HEK293 (cell line): Measurements from ENCODE around the gene PLD3.

Experiments
- CTCF ChIA-PET: fragments of 350-600 bp; formaldehyde crosslinking; extraction: SDS; loops from one replicate; lab custom pipeline; 2021; ENCODE audit warnings: antibody characterized with exemption; lab: Yijun Ruan, JAX
- POLR2A ChIA-PET: fragments of 300-600 bp; formaldehyde crosslinking; extraction: SDS; loops from one replicate; lab custom pipeline; 2020; ENCODE audit warnings: antibody characterized with exemption, inconsistent platforms; lab: Yijun Ruan, JAX
- H3K27ac ChIP-seq: fragments of 200-500 bp; sonication (Bioruptor generic); 2 replicates; pipeline ENCODE4 v1.5.1; 2014; ENCODE audit warnings: low read depth, low read length, control low read depth, inconsistent platforms; ENCODE audit errors: extremely low read depth
- H3K36me3 ChIP-seq, 2 experiments: fragments of 200-500 bp in 1 of 2; sonication (Bioruptor generic) in 1 of 2; 1 replicate in 1 of 2; 2 replicates in 1 of 2; pipeline ENCODE4 v1.5.1; 2014 to 2017; ENCODE audit warnings: inconsistent platforms in 2 of 2, low read length in 2 of 2; ENCODE audit not compliant: control insufficient read depth in 2 of 2, insufficient read depth in 1 of 2
- H3K4me1 ChIP-seq: fragments of 200-500 bp; sonication (Bioruptor generic); 2 replicates; pipeline ENCODE4 v1.5.1; 2014; ENCODE audit warnings: mild to moderate bottlenecking, low read length, inconsistent platforms; ENCODE audit not compliant: control insufficient read depth, insufficient read depth
- H3K4me3 ChIP-seq: 2 replicates; pipeline ENCODE4 v1.5.1; 2011; ENCODE audit warnings: low read depth, mild to moderate bottlenecking, control low read depth, low read length, moderate library complexity
- H3K9me3 ChIP-seq: fragments of 200-500 bp; sonication (Bioruptor generic); 2 replicates; pipeline ENCODE4 v1.5.1; 2014; ENCODE audit warnings: low read depth, low read length, inconsistent platforms; ENCODE audit not compliant: control insufficient read depth, insufficient read depth
- BCL11A ChIP-seq: fragments of 450-650 bp; formaldehyde crosslinking; IDR thresholded peaks from 2 replicates; pipeline ENCODE4 v1.5.1; 2016; ENCODE audit warnings: low read depth, missing biosample characterization, missing genetic modification characterization
- CTCF ChIP-seq: fragments of 450-650 bp; formaldehyde crosslinking; IDR thresholded peaks from 2 replicates; pipeline ENCODE4 v1.5.1; 2016; ENCODE audit warnings: missing biosample characterization, missing genetic modification characterization
- GLIS2 ChIP-seq: fragments of 450-650 bp; formaldehyde crosslinking; IDR thresholded peaks from 2 replicates; pipeline ENCODE4 v1.5.1; 2016; ENCODE audit warnings: missing biosample characterization, missing genetic modification characterization
- KLF1 ChIP-seq: fragments of 450-650 bp; formaldehyde crosslinking; IDR thresholded peaks from 2 replicates; pipeline ENCODE4 v1.5.1; 2016; ENCODE audit warnings: missing biosample characterization, missing genetic modification characterization
- RBAK ChIP-seq: fragments of 450-650 bp; formaldehyde crosslinking; IDR thresholded peaks from 2 replicates; pipeline ENCODE4 v1.5.1; 2016; ENCODE audit warnings: missing biosample characterization, missing genetic modification characterization
- SETDB1 ChIP-seq: IDR thresholded peaks from one replicate; pipeline ENCODE4 v1.6.1; 2017; ENCODE audit warnings: mild to moderate bottlenecking, low read length, moderate library complexity, mixed read lengths; ENCODE audit not compliant: insufficient read length
- ZBTB48 ChIP-seq: fragments of 450-650 bp; formaldehyde crosslinking; IDR thresholded peaks from 2 replicates; pipeline ENCODE4 v1.5.1; 2016; ENCODE audit warnings: missing biosample characterization, missing genetic modification characterization
- ZIC2 ChIP-seq: fragments of 450-650 bp; formaldehyde crosslinking; IDR thresholded peaks from 2 replicates; pipeline ENCODE4 v1.5.1; 2016; ENCODE audit warnings: missing biosample characterization, missing genetic modification characterization
- ZNF10 ChIP-seq: fragments of 450-650 bp; formaldehyde crosslinking; IDR thresholded peaks from 2 replicates; pipeline ENCODE4 v1.5.1; 2017; ENCODE audit warnings: missing biosample characterization, missing genetic modification characterization
- ZNF114 ChIP-seq: fragments of 450-650 bp; formaldehyde crosslinking; IDR thresholded peaks from 2 replicates; pipeline ENCODE4 v1.5.0; 2017; ENCODE audit warnings: missing biosample characterization, missing genetic modification characterization
- ZNF121 ChIP-seq: fragments of 450-650 bp; formaldehyde crosslinking; IDR thresholded peaks from 2 replicates; pipeline ENCODE4 v1.5.1; 2016; ENCODE audit warnings: missing biosample characterization, missing genetic modification characterization
- ZNF280C ChIP-seq: fragments of 450-650 bp; formaldehyde crosslinking; IDR thresholded peaks from 2 replicates; pipeline ENCODE4 v1.5.1; 2016; ENCODE audit warnings: missing biosample characterization, missing genetic modification characterization
- ZNF600 ChIP-seq: fragments of 450-650 bp; formaldehyde crosslinking; IDR thresholded peaks from 2 replicates; pipeline ENCODE4 v1.5.1; 2016; ENCODE audit warnings: missing biosample characterization, missing genetic modification characterization
- ZNF664 ChIP-seq: fragments of 450-650 bp; formaldehyde crosslinking; IDR thresholded peaks from 2 replicates; pipeline ENCODE4 v1.5.1; 2016; ENCODE audit warnings: missing biosample characterization, missing genetic modification characterization
- ZNF776 ChIP-seq: fragments of 450-650 bp; formaldehyde crosslinking; IDR thresholded peaks from 2 replicates; pipeline ENCODE4 v1.5.0; 2017; ENCODE audit warnings: missing biosample characterization, missing genetic modification characterization, borderline replicate concordance
- ZNF843 ChIP-seq: fragments of 450-650 bp; formaldehyde crosslinking; IDR thresholded peaks from 2 replicates; pipeline ENCODE4 v1.5.1; 2016; ENCODE audit warnings: missing biosample characterization, missing genetic modification characterization
- TF ChIP-seq, protein P1 (sequence below): fragments of 450-650 bp; formaldehyde crosslinking; IDR thresholded peaks from 2 replicates; pipeline ENCODE4 v1.5.1; 2016; ENCODE audit warnings: missing biosample characterization, missing genetic modification characterization
- TF ChIP-seq, protein P2 (sequence below): fragments of 450-650 bp; formaldehyde crosslinking; IDR thresholded peaks from 2 replicates; pipeline ENCODE4 v1.5.1; 2016; ENCODE audit warnings: missing biosample characterization, missing genetic modification characterization

Gene PLD3

DNA sequence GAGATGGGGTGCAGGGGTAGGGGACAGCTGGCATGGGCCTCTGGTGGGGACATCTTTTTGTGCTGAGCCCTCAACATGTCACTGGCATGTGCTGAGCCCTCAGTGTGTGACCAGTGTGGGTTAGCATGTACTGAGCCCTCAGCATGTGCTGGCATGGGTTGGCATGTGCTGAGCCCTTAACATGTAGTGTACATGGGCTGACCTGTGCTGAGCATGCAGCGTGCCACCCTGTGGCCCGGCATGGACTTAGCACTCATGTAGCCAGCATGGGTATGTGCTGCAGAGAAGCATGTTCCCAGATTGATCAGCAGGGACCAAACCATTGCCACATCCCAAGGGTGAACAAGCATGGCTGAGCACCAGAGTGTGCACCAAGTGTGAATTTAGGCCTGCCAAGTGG lies 30.0 kb downstream of the PLD3 start (continued):
- TF ChIP-seq KLF1, result no peak
- TF ChIP-seq ZNF114 (tag by site-specific recombination), result no peak
- TF ChIP-seq ZNF776, result no peak
- TF ChIP-seq, protein P1, sequence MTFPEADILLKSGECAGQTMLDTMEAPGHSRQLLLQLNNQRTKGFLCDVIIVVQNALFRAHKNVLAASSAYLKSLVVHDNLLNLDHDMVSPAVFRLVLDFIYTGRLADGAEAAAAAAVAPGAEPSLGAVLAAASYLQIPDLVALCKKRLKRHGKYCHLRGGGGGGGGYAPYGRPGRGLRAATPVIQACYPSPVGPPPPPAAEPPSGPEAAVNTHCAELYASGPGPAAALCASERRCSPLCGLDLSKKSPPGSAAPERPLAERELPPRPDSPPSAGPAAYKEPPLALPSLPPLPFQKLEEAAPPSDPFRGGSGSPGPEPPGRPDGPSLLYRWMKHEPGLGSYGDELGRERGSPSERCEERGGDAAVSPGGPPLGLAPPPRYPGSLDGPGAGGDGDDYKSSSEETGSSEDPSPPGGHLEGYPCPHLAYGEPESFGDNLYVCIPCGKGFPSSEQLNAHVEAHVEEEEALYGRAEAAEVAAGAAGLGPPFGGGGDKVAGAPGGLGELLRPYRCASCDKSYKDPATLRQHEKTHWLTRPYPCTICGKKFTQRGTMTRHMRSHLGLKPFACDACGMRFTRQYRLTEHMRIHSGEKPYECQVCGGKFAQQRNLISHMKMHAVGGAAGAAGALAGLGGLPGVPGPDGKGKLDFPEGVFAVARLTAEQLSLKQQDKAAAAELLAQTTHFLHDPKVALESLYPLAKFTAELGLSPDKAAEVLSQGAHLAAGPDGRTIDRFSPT (tag by site-specific recombination), result peak; percentile 38; the same call in 1 of the 2 replicates
- TF ChIP-seq CTCF (tag by site-specific recombination), result peak; percentile 53; the same call in 1 of the 2 replicates
- TF ChIP-seq, protein P2, sequence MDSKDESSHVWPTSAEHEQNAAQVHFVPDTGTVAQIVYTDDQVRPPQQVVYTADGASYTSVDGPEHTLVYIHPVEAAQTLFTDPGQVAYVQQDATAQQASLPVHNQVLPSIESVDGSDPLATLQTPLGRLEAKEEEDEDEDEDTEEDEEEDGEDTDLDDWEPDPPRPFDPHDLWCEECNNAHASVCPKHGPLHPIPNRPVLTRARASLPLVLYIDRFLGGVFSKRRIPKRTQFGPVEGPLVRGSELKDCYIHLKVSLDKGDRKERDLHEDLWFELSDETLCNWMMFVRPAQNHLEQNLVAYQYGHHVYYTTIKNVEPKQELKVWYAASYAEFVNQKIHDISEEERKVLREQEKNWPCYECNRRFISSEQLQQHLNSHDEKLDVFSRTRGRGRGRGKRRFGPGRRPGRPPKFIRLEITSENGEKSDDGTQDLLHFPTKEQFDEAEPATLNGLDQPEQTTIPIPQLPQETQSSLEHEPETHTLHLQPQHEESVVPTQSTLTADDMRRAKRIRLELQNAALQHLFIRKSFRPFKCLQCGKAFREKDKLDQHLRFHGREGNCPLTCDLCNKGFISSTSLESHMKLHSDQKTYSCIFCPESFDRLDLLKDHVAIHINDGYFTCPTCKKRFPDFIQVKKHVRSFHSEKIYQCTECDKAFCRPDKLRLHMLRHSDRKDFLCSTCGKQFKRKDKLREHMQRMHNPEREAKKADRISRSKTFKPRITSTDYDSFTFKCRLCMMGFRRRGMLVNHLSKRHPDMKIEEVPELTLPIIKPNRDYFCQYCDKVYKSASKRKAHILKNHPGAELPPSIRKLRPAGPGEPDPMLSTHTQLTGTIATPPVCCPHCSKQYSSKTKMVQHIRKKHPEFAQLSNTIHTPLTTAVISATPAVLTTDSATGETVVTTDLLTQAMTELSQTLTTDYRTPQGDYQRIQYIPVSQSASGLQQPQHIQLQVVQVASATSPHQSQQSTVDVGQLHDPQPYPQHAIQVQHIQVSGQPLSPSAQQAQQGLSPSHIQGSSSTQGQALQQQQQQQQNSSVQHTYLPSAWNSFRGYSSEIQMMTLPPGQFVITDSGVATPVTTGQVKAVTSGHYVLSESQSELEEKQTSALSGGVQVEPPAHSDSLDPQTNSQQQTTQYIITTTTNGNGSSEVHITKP (tag by site-specific recombination), result peak; percentile 69; the same call in 1 of the 2 replicates
- no peak for TF ChIP-seq BCL11A
- TF ChIP-seq SETDB1, result no peak
- TF ChIP-seq ZNF664 (tag by site-specific recombination), result no peak
- TF ChIP-seq ZNF600 (tag by site-specific recombination), result peak; percentile 49
- TF ChIP-seq, all 188 proteins: peak for 4

- ChIA-PET CTCF (interaction anchor here (0.6 to 0.8 kb wide), 4 partner anchors 13 to 881 kb away, joined by 3 to 4 read pairs (median 3); no protein-coding TSS in a partner anchor), POLR2A (interaction anchor here (0.6 to 2.1 kb wide), 5 partner anchors 8 to 1929 kb away, joined by 3 to 10 read pairs (median 5); partner anchors contain the start of genes C19orf47 and PLD3)
- H3K4me1 ChIP-seq, result no peaks in the 10 kb centered on the region
- H3K9me3 ChIP-seq, result no peaks in the 10 kb centered on the region
- no peak for TF ChIP-seq RBAK
- peak; percentile 91 for TF ChIP-seq ZNF121 (tag by site-specific recombination)
- no peak for TF ChIP-seq ZNF280C
- peak; percentile 82 for TF ChIP-seq ZIC2 (tag by site-specific recombination)
- TF ChIP-seq ZNF843 (tag by site-specific recombination), result no peak
- TF ChIP-seq ZNF10 (tag by site-specific recombination), result peak; percentile 61; the same call in 1 of the 2 replicates
- TF ChIP-seq GLIS2 (tag by site-specific recombination), result peak; percentile 66
- TF ChIP-seq ZBTB48 (tag by site-specific recombination), result 0 out of 2 replicates have a peak, but pooled peaks have one; percentile 17
- H3K27ac ChIP-seq, result no peak overlapping the region
- peaks cover 12 to 37% of the 10 kb centered on the region in 2 experiments; a peak in 2 of 3 replicates for H3K36me3 ChIP-seq
- H3K4me3 ChIP-seq, result no peak overlapping the region
Observed at GRCh38 chr19:40379446-40380198, 31.1 kb downstream of the PLD3 start.
